ENCODE measurements around the gene GPSM3.

DNA sequence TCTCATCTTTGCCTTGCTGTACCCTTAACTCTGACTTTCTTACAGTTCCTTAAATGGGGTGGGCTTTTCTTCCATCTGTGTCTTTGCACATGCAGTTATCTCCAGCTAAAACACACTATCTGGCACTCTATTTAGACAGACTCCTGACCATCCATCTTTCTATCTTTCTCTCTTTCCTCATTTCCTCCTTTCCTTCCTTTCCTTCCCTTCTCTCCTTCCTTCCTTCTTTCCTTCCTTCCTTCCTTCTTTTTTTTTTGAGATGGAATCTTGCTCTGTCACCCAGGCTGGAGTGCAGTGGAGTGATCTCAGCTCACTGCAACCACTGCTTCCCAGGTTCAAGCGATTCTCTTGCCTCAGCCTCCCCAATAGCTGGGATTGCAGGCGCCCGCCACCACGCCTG, 23.2 kb upstream of the GPSM3 start:
- TF ChIP-seq ZNF384 (IDR thresholded peaks at IDR 0.05) (no peak), FOXM1 (IDR thresholded peaks at IDR 0.05; ENCODE audit: borderline replicate concordance) (no peak), FOXK2 (IDR thresholded peaks at IDR 0.05) (no peak), L3MBTL2 (conservative IDR thresholded peaks at IDR 0.05) (no peak), FOXA1 (IDR thresholded peaks at IDR 0.05) (no peak), BHLHE40 (IDR thresholded peaks at IDR 0.05; ENCODE audit: borderline replicate concordance) (no peak), ARNT (IDR thresholded peaks at IDR 0.05) (no peak), ELF4 (IDR thresholded peaks at IDR 0.05) (no peak), NFRKB (IDR thresholded peaks at IDR 0.05) (no peak), SUZ12 (IDR thresholded peaks at IDR 0.05) (no peak)
- TF ChIP-seq, protein P1, sequence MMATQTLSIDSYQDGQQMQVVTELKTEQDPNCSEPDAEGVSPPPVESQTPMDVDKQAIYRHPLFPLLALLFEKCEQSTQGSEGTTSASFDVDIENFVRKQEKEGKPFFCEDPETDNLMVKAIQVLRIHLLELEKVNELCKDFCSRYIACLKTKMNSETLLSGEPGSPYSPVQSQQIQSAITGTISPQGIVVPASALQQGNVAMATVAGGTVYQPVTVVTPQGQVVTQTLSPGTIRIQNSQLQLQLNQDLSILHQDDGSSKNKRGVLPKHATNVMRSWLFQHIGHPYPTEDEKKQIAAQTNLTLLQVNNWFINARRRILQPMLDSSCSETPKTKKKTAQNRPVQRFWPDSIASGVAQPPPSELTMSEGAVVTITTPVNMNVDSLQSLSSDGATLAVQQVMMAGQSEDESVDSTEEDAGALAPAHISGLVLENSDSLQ (IDR thresholded peaks at IDR 0.05): no peak

Measured in HEK293T (cell line).